Heart right ventricle (tissue), 16 donors: ENCODE results near the gene MAP3K4. TPM values are rescaled to one million over a fixed set of nuclear protein-coding genes. Genes with fewer than 3 reads are reported as not detected.

Experiments
- ATAC-seq, 8 donors: fragments of 200-7000 bp; cut with Tn5 transposase; one replicate each; pipeline ENCODE4 v1.9.1; 2020; ENCODE audit warnings: mild to moderate bottlenecking in 8 of 8, moderate library complexity in 8 of 8, moderate number of reproducible peaks in 1 of 8
- DNase-seq, 2 donors: peaks; one replicate each; pipeline ENCODE4 v3.0.0-alpha.2; 2020
- H3K27ac ChIP-seq, 10 donors: fragments of 200-600 bp; sonication (generic) in 2 of 10; one replicate each; pipeline versions ENCODE4 v1.5.0 to v1.8.0; 2020 to 2022; ENCODE audit warnings: mild to moderate bottlenecking in 3 of 10
- H3K27me3 ChIP-seq, 7 donors: fragments of 200-600 bp; one replicate each; pipeline ENCODE4 v1.8.0; 2021 to 2022; ENCODE audit warnings: mild to moderate bottlenecking in 2 of 7
- H3K36me3 ChIP-seq, 9 donors: fragments of 200-600 bp; sonication (generic) in 1 of 9; one replicate each; pipeline versions ENCODE4 v1.5.0 to v1.8.0; 2020 to 2022; ENCODE audit warnings: mild to moderate bottlenecking in 2 of 9
- H3K4me1 ChIP-seq, 9 donors: fragments of 200-600 bp; sonication (generic) in 1 of 9; one replicate each; pipeline versions ENCODE4 v1.5.0 to v1.8.0; 2020 to 2022; ENCODE audit warnings: mild to moderate bottlenecking in 4 of 9
- H3K4me3 ChIP-seq, 10 donors: fragments of 200-600 bp; sonication (generic) in 2 of 10; one replicate each; pipeline versions ENCODE4 v1.5.0 to v1.8.0; 2020 to 2022; ENCODE audit warnings: mild to moderate bottlenecking in 7 of 10, moderate library complexity in 2 of 10
- H3K9me3 ChIP-seq, 11 donors: fragments of 200-600 bp in 10 of 11; sonication (generic) in 2 of 11; one replicate each; pipeline versions ENCODE4 v1.5.0 to v1.8.0; 2013 to 2022; ENCODE audit warnings: mild to moderate bottlenecking in 2 of 11, control low read depth in 1 of 11, moderate library complexity in 1 of 11
- CTCF ChIP-seq, 9 donors: fragments of 200-600 bp; sonication (generic) in 2 of 9; IDR thresholded peaks; one replicate each; pipeline versions ENCODE4 v1.5.0 to v1.8.0; 2021 to 2022; ENCODE audit warnings: antibody characterized with exemption in 9 of 9, mild to moderate bottlenecking in 5 of 9, moderate library complexity in 1 of 9
- WGBS, 2 donors: extraction: QIAGEN DNeasy Blood & Tissue Kit; methylation state at CpG; one replicate each; pipeline ENCODE4 v1.1.7; 2013; ENCODE audit warnings: inconsistent platforms in 1 of 2; 5-methylcytosine and 5-hydroxymethylcytosine counted together
- intact Hi-C, 10 donors: fragments of 100-400 bp; cut with DNase I; formaldehyde crosslinking; loops; one replicate each; pipeline versions ENCODE4 v1.11.1 to v1.14.2; 2022
- polyA plus RNA-seq, 2 donors: library from polyadenylated mRNA; stranded (reverse); fragments of 200-250 nt; gene quantifications; one replicate each; pipeline ENCODE4 v1.2.3, GENCODE V29; 2013
- total RNA-seq, 10 donors: library from RNA; stranded (reverse); fragmentation: NEBNext Ultra II Directional in 3 of 10; extraction: Animal tissue kit (Norgen Biotek cat#: 25700) in 3 of 10; gene quantifications; one replicate each; pipeline versions ENCODE4 v1.2.1 to v1.2.4, GENCODE V29; 2021 to 2023
- donor health status: Arrhythmogenic right ventricular cardiomyopathy.
- donor health status: ischemic (EF 13 %, LVEDD 7.1; RV severe dilation, severe dysfunction).
- donor health status: healthy with polysubstance abuse.
- donor health status: DM: no; HTN: yes; CAD: no.
- donor health status: DM: no; HTN: no; CAD: no.
- donor health status: ischemic (EF 25% LVEDD 6.9; RV normal size, moderate dysfunction).
- donor health status: ischemic (EF 25% LVEDD 5.7; RV mildly dilated, moderate dysfunction).
- donor health status: healthy.
- donor health status: DM: yes; HTN: yes; CAD: no.
- donor health status: Ischemic cardiomyopathy.
- donor health status: ischemic (EF 35%, LVEDD 5.7; RV mildly dilated, moderate dysfunction).
- donor health status: nonischemic (EF 11% LVEDD 7.7; RV severe dilation, severe dysfunction).
- donor health status: DM: yes; HTN: yes; CAD: no.
- donor health status: PGD.
- donor health status: ischemic (EF 29% LVEDD 5.4; RV normal size, mild dysfunction).
- donor health status: nonischemic (EF 23%, LVEDD 6.1; RV moderate dilation, normal function).

Gene MAP3K4
- total and polyA plus RNA-seq, 12 donors = 10.5 to 50.2 (median 30.9) TPM

GRCh38 chr6:161054876-161055275, 63.3 kb downstream of the MAP3K4 start:
- H3K4me1 ChIP-seq = peaks cover 0 to 7% (median 0%) of the 10 kb centered on the region in 9 donors
- H3K36me3 ChIP-seq = peaks cover 0 to 26% (median 0%) of the 10 kb centered on the region in 9 donors
- intact Hi-C loops = no loop called here
- no peaks in the 10 kb centered on the region for H3K27me3 ChIP-seq
- no peak overlapping the region for H3K27ac ChIP-seq
- ATAC-seq (no peak), DNase-seq (no peak)
- H3K9me3 ChIP-seq = no peaks in the 10 kb centered on the region
- no peak overlapping the region for H3K4me3 ChIP-seq
- no peak for TF ChIP-seq CTCF (IDR thresholded peaks at IDR 0.05)

GRCh38 chr6:161056451-161056850, 64.9 kb downstream of the MAP3K4 start:
- peaks cover 0 to 3% (median 0%) of the 10 kb centered on the region in 11 donors for H3K9me3 ChIP-seq
- peaks cover 0 to 11% (median 0%) of the 10 kb centered on the region in 9 donors for H3K36me3 ChIP-seq
- H3K27me3 ChIP-seq = no peaks in the 10 kb centered on the region
- no peak for ATAC-seq
- no peak overlapping the region for H3K27ac ChIP-seq
- peaks cover 0 to 7% (median 0%) of the 10 kb centered on the region in 9 donors for H3K4me1 ChIP-seq
- 90 to 94% methylated on average over 4 of the region's 4 CpGs for WGBS, 2 donors
- intact Hi-C loops = no loop called here
- DNase-seq = no peak
- H3K4me3 ChIP-seq = no peak overlapping the region
- no peak for TF ChIP-seq CTCF (IDR thresholded peaks at IDR 0.05)

GRCh38 chr6:161057103-161058091, 65.8 kb downstream of the MAP3K4 start:
- intact Hi-C loops = no loop called here
- no peak for TF ChIP-seq CTCF (IDR thresholded peaks at IDR 0.05)
- no peak overlapping the region for H3K4me3 ChIP-seq
- H3K4me1 ChIP-seq = peaks cover 0 to 7% (median 0%) of the 10 kb centered on the region in 9 donors
- DNase-seq (no peak), ATAC-seq (no peak)
- H3K27me3 ChIP-seq = no peaks in the 10 kb centered on the region
- 74 to 80% methylated on average over 11 of the region's 11 CpGs for WGBS, 2 donors
- peaks cover 0 to 6% (median 0%) of the 10 kb centered on the region in 9 donors for H3K36me3 ChIP-seq
- no peak overlapping the region for H3K27ac ChIP-seq
- peaks cover 0 to 7% (median 0%) of the 10 kb centered on the region in 11 donors for H3K9me3 ChIP-seq

- Histone ChIP-seq H3K27me3 (no peaks in the 10 kb centered on the region), H3K4me3 (no peak overlapping the region), H3K27ac (no peak overlapping the region), H3K36me3 (no peaks in the 10 kb centered on the region), H3K4me1 (peaks cover 0 to 7% (median 0%) of the 10 kb centered on the region in 9 donors), H3K9me3 (peaks cover 0 to 7% (median 0%) of the 10 kb centered on the region in 11 donors)
- no peak for DNase-seq
- WGBS, 2 donors = 86 to 94% methylated on average over 1 of the region's 1 CpG
- intact Hi-C loops = no loop called here
- TF ChIP-seq CTCF (IDR thresholded peaks at IDR 0.05) = no peak
- no peak for ATAC-seq
These were observed 67.2 kb downstream of the MAP3K4 start for GRCh38 chr6:161058741-161059140.
